HFF-Myc (cell line): ENCODE data around the gene CCNY.
"Not testable (repeated sequence)": the region's sequence is repeated elsewhere in the genome, so short reads cannot be mapped to it uniquely, and the experiment has no call there.

Experiments used
- DNase-seq: peaks from one replicate; pipeline ENCODE4 v3.0.0-alpha.2; 2011; ENCODE audit warnings: low read depth; ENCODE audit errors: extremely low read depth
- H3K4me3 ChIP-seq: replicated peaks from 2 replicates; pipeline ENCODE4 v1.5.1; 2011; ENCODE audit warnings: low read depth, mild to moderate bottlenecking, control low read depth, low read length
- TF ChIP-seq, protein P1 (sequence below): IDR thresholded peaks from 2 replicates; pipeline ENCODE4 v1.5.1; 2012; ENCODE audit warnings: mild to moderate bottlenecking, low read depth, low read length, control low read depth; ENCODE audit errors: missing control alignments

The CCNY gene

GRCh38 chr10:35517431-35518181 lies 181.3 kb downstream of the CCNY start:
- TF ChIP-seq, protein P1, sequence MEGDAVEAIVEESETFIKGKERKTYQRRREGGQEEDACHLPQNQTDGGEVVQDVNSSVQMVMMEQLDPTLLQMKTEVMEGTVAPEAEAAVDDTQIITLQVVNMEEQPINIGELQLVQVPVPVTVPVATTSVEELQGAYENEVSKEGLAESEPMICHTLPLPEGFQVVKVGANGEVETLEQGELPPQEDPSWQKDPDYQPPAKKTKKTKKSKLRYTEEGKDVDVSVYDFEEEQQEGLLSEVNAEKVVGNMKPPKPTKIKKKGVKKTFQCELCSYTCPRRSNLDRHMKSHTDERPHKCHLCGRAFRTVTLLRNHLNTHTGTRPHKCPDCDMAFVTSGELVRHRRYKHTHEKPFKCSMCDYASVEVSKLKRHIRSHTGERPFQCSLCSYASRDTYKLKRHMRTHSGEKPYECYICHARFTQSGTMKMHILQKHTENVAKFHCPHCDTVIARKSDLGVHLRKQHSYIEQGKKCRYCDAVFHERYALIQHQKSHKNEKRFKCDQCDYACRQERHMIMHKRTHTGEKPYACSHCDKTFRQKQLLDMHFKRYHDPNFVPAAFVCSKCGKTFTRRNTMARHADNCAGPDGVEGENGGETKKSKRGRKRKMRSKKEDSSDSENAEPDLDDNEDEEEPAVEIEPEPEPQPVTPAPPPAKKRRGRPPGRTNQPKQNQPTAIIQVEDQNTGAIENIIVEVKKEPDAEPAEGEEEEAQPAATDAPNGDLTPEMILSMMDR, result no peak
- H3K4me3 ChIP-seq, result no peak overlapping the region
- peak; percentile 17 for DNase-seq

DNA sequence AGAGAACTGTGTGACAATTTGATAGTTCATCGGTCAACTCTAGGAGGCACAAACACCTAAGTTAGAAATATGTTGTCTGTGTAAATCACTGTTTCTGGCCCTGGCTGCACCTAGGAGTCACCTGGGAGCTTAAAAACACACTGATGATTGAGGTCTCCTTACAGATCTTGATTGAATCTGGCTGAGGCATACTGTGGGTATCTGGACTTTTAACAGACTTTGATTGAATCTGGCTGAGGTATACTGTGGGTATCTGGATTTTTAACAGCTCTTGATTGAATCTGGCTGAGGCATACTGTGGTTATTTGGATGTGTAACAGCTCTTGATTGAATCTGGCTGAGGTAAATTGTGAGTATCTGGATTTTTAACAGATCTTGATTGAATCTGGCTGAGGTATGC lies 181.9 kb downstream of the CCNY start:
- not testable (repeated sequence) for DNase-seq, H3K4me3 ChIP-seq

DNA sequence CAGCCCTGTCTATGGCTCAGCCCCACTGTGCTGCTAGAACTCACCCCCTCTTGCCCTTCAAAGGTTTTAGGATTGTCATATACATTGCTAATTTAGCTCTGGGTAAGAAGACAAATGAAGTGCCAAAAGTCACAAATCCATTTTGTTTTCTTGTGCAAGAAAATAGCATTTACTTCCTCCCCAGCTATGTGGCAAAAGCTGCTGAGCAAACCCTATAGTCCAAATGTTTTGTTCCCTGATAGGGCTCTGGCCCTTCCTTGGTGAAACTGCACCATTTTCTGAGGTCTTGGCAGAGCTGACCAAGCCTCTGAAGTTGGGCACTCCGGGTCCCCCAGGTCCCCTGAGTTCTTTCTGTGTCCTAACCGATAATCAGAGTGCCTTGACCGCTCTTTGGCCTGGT lies 184.7 kb downstream of the CCNY start:
- TF ChIP-seq, protein P1, result no peak

DNA sequence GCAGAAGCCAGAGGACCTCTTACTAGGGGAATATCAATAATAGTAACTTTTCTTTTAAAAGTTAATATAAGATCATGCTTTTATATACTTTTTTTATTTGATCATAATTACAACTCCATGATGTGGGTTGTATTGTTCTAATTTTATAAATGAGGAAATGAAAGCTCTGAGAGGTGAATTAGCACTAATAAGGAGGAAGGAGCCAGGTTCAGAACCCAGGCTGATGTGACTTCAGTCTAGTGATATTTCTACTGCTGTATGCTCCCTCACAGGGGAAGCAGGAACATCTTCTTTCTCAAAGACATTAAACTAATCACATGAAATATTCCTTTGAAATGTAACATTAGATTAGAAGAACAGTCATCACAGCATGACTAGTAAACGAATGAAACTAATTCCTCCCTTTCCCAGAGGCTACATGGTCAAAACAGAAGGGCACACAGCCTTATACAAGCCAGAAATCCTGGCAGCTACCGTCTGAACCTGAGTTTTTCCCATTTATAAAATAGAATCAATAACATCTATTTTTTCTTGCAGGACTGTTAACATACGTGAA lies 187.4 kb downstream of the CCNY start:
- no peak overlapping the region for H3K4me3 ChIP-seq
- TF ChIP-seq, protein P1, result no peak
- no peak for DNase-seq

More for the DNA sequence above, 184.7 kb downstream of the CCNY start:
- no peak overlapping the region for H3K4me3 ChIP-seq
- DNase-seq, result no peak

DNA sequence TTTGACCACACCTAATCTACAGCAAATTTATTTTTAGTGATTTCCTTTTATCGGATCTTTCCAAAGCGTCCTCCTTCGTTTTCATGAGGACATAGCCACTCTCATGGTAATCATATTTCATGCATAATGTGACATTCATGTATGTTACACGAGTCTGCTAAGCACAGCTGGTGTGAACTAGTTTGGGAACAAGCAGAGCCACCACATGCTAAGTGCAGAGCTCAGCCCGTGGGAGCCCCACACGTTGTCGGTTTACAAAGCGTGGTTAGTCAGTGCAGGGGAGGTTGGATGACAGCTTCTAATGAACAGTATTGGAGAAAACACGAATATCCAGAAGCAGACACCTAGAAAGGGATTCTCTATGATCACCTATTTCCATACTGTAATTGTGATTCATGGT lies 190.4 kb downstream of the CCNY start:
- TF ChIP-seq, protein P1, result no peak
- H3K4me3 ChIP-seq, result no peak overlapping the region
- DNase-seq, result no peak

- no peak for DNase-seq
- no peak overlapping the region for H3K4me3 ChIP-seq
- TF ChIP-seq, protein P1, result no peak
Observed at GRCh38 chr10:35532141-35532540, 195.8 kb downstream of the CCNY start.

GRCh38 chr10:35533565-35533964 lies 197.3 kb downstream of the CCNY start:
- no peak overlapping the region for H3K4me3 ChIP-seq
- DNase-seq, result peak; percentile 29
- TF ChIP-seq, protein P1, result no peak
